Testis (tissue), 3 donors: ENCODE data around the gene RERE. TPM values are rescaled to one million over a fixed set of nuclear protein-coding genes. Genes with fewer than 3 reads are reported as not detected.

Experiments used
- DNase-seq: peaks from one replicate; pipeline ENCODE4 v3.0.0-alpha.2; 2019
- H3K27ac ChIP-seq, 2 donors: fragments of 200-600 bp; sonication (generic); one replicate each; pipeline ENCODE4 v1.5.1; 2019
- H3K27me3 ChIP-seq: fragments of 200-600 bp; sonication (generic); one replicate; pipeline ENCODE4 v1.5.1; 2019
- H3K36me3 ChIP-seq: fragments of 200-600 bp; sonication (generic); one replicate; pipeline ENCODE4 v1.5.1; 2017; ENCODE audit warnings: low read depth; ENCODE audit errors: missing control alignments
- H3K4me1 ChIP-seq: fragments of 200-600 bp; sonication (generic); one replicate; pipeline ENCODE4 v1.5.1; 2019
- H3K4me3 ChIP-seq, 2 donors: fragments of 200-600 bp; sonication (generic); one replicate each; pipeline ENCODE4 v1.5.1; 2017 to 2019
- H3K9me3 ChIP-seq: fragments of 200-600 bp; sonication (generic); one replicate; pipeline ENCODE4 v1.5.1; 2017
- POLR2A ChIP-seq: fragments of 450-650 bp; IDR thresholded peaks from one replicate; pipeline ENCODE4 v1.6.1; 2017; ENCODE audit warnings: antibody characterized with exemption, mild to moderate bottlenecking, moderate library complexity
- WGBS, 2 donors: methylation state at CpG; one replicate each; pipeline ENCODE4 v1.1.5; 2018; 5-methylcytosine and 5-hydroxymethylcytosine counted together
- intact Hi-C: fragments of 100-400 bp; cut with DNase I; formaldehyde crosslinking; loops from one replicate; pipeline ENCODE4 v1.15.1; 2023; ENCODE audit warnings: low total_unique reads
- polyA plus RNA-seq: library from polyadenylated mRNA; stranded (reverse); fragments of 350-450 nt; fragmentation: Illumina TruSeq; extraction: RNeasy Lipid Tissue Mini Kit (QIAGEN cat#74804); gene quantifications from one replicate; pipeline ENCODE4 v1.2.3, GENCODE V29; 2014; ENCODE audit warnings: low read depth, low replicate concordance; ENCODE audit not compliant: insufficient read depth
- total RNA-seq, 2 donors: library from RNA; depleted of rRNA; stranded (reverse); fragments of >200 nt; gene quantifications; one replicate each; pipeline ENCODE4 v1.2.3, GENCODE V29; 2016
- TF ChIP-seq, protein P1 (sequence below), 3 experiments: fragments of 450-650 bp in 2 of 3; fragments of 200-600 bp in 1 of 3; sonication (generic) in 1 of 3; IDR thresholded peaks; one replicate each; pipeline ENCODE4 v1.5.1; 2016 to 2019; ENCODE audit warnings: antibody characterized with exemption in 3 of 3, mild to moderate bottlenecking in 2 of 3, moderate library complexity in 1 of 3

The RERE gene
- total and polyA plus RNA-seq, 3 donors from 2014 or later = 90.8 to 229 (median 203) TPM

DNA sequence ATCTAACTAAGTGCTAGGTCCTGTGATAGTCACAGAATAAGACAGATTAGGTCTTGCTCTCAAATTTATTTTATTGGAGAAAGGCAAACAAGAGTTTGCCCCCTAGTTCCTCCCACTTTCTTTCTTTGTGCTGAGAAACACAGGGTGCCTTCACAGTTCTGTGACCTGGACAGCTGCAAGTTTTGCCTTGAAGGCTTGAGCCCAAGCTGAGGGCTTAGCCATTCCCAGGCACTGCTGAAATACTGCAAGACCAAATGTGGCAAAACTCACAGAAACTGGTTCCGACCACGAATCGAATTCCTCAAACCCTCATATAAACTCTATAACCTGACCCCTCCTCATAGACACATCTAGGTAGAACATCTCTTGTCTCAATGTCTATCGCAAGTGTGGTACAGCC lies 227.9 kb downstream of the RERE start:
- Histone ChIP-seq H3K4me3 (no peak overlapping the region), H3K36me3 (no peaks in the 10 kb centered on the region), H3K27ac (no peak overlapping the region), H3K27me3 (no peaks in the 10 kb centered on the region), H3K9me3 (no peaks in the 10 kb centered on the region), H3K4me1 (peaks cover 5% of the 10 kb centered on the region)
- intact Hi-C loops = no loop called here
- 84 to 90% methylated on average over 4 of the region's 4 CpGs for WGBS, 2 donors
- TF ChIP-seq POLR2A = no peak
- TF ChIP-seq, protein P1, sequence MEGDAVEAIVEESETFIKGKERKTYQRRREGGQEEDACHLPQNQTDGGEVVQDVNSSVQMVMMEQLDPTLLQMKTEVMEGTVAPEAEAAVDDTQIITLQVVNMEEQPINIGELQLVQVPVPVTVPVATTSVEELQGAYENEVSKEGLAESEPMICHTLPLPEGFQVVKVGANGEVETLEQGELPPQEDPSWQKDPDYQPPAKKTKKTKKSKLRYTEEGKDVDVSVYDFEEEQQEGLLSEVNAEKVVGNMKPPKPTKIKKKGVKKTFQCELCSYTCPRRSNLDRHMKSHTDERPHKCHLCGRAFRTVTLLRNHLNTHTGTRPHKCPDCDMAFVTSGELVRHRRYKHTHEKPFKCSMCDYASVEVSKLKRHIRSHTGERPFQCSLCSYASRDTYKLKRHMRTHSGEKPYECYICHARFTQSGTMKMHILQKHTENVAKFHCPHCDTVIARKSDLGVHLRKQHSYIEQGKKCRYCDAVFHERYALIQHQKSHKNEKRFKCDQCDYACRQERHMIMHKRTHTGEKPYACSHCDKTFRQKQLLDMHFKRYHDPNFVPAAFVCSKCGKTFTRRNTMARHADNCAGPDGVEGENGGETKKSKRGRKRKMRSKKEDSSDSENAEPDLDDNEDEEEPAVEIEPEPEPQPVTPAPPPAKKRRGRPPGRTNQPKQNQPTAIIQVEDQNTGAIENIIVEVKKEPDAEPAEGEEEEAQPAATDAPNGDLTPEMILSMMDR (IDR thresholded peaks at IDR 0.05) = no peak
- DNase-seq = no peak

DNA sequence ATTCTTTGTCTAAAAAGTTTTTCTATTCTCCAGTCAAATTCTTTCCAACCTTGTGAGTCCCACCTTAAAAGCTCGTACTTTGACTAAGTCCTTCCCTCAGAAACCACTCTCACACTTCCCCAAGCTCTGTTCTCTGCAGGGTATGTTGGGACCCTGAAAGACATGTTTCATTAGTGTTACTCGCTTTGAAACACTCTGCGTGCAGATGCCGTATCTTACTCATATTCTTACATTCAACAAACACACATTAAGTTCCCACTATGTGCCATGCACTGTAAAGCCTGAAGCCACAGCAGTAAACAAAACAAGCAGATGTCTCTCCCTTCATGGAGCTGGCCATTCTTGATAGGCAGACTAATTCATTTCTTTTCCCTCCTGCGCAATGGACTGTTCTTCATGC lies 229.7 kb downstream of the RERE start:
- no peak for TF ChIP-seq POLR2A
- TF ChIP-seq, protein P1 (IDR thresholded peaks at IDR 0.05) = no peak
- Histone ChIP-seq H3K9me3 (no peaks in the 10 kb centered on the region), H3K36me3 (no peaks in the 10 kb centered on the region), H3K4me3 (no peak overlapping the region), H3K4me1 (peaks cover 5% of the 10 kb centered on the region), H3K27me3 (no peaks in the 10 kb centered on the region), H3K27ac (no peak overlapping the region)
- no peak for DNase-seq
- intact Hi-C loops = no loop called here
- WGBS, 2 donors = 56 to 70% methylated on average over 5 of the region's 5 CpGs

DNA sequence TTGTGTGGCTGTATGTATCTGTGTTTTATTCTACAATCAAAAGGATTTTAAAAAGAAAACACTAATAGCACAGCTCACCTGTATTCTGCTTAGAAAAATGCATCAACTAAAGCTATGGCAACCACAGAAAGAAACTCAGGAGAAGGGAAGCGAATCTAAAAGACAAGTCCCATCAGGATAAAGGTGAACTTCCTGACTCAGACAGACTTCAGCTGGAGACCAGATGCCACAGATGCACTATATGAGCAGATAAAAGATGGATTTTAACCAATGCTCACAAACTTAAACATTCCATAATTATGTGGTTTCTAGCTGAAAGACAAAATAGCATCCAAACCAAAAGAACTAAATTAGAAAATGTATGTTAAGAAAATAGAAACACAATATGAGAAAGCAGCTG lies 231.0 kb downstream of the RERE start:
- no peak for TF ChIP-seq POLR2A
- TF ChIP-seq, protein P1 (IDR thresholded peaks at IDR 0.05) = no peak
- Histone ChIP-seq H3K27ac (no peak overlapping the region), H3K9me3 (no peaks in the 10 kb centered on the region), H3K4me3 (no peak overlapping the region), H3K36me3 (no peaks in the 10 kb centered on the region), H3K27me3 (no peaks in the 10 kb centered on the region), H3K4me1 (peaks cover 5% of the 10 kb centered on the region)
- no peak for DNase-seq
- intact Hi-C loops = no loop called here
- 80 to 93% methylated on average over 1 of the region's 1 CpG for WGBS, 2 donors

DNA sequence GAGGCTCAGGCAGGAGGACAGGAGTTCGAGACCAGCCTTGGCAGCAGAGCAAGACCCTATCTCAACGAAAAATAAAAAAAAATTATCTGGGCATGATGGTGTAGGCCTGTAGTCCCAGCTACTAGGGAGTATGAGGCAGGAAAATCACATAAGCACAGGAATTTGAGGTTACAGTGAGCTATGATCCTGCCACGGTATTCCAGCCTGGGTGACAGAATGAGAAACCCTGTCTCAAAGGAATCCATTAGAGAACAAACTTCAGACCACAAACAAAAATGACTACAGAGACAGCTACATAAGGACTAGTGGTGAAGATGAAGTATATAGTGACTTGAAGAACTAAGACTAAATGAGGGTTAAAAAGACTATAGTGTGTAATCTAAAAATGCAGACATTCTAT lies 233.1 kb downstream of the RERE start:
- WGBS, 2 donors = 84 to 86% methylated on average over 3 of the region's 3 CpGs
- Histone ChIP-seq H3K27me3 (no peaks in the 10 kb centered on the region), H3K4me3 (no peak overlapping the region), H3K9me3 (no peaks in the 10 kb centered on the region), H3K4me1 (peaks cover 5% of the 10 kb centered on the region), H3K36me3 (no peaks in the 10 kb centered on the region), H3K27ac (no peak overlapping the region)
- DNase-seq = no peak
- intact Hi-C loops = no loop called here
- no peak for TF ChIP-seq POLR2A
- TF ChIP-seq, protein P1 (IDR thresholded peaks at IDR 0.05) = no peak

DNA sequence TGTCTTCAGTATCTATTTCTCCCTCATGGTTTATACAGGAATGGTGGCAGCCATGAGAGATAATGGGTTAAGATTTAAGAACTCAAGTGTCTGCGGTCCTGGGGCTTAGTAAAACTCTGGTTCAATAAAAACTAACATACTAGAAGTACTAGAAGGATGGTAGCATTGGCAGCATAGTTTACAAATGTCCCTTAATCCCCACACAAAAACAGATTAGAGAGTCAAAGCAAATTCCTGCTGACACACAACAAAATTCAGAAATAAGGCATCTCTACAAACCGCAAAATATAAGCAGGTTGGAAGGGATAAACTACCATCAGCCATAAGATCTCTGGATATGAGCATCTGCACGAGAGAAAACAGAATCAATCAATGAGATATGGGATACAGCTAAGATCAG lies 234.4 kb downstream of the RERE start:
- H3K27me3 ChIP-seq = no peaks in the 10 kb centered on the region
- H3K4me3 ChIP-seq = no peak overlapping the region
- 91 to 98% methylated on average over 3 of the region's 3 CpGs for WGBS, 2 donors
- no peak overlapping the region for H3K27ac ChIP-seq
- no peaks in the 10 kb centered on the region for H3K36me3 ChIP-seq
- H3K4me1 ChIP-seq = peaks cover 5% of the 10 kb centered on the region
- DNase-seq = no peak
- intact Hi-C loops = no loop called here
- TF ChIP-seq POLR2A = no peak
- TF ChIP-seq, protein P1 (IDR thresholded peaks at IDR 0.05) = no peak
- no peaks in the 10 kb centered on the region for H3K9me3 ChIP-seq
